HG02938 (cell line): Measurements from ENCODE around the gene POLR3G.
A peak's percentile ranks its signal among the peaks of the same experiment; 100 is the strongest.

Experiments
- ATAC-seq: cut with Tn5 transposase; IDR thresholded peaks from one replicate; pipeline ENCODE4 v1.9.1; 2021; ENCODE audit warnings: mild to moderate bottlenecking, moderate library complexity; ENCODE audit not compliant: unreplicated experiment

The POLR3G gene

GRCh38 chr5:90495146-90495545 is 20.5 kb downstream of the POLR3G start:
- no peak for ATAC-seq

GRCh38 chr5:90503596-90503995 is 28.9 kb downstream of the POLR3G start:
- ATAC-seq: no peak

GRCh38 chr5:90504743-90505142 is 30.1 kb downstream of the POLR3G start:
- no peak for ATAC-seq

- no peak for ATAC-seq
Measured at GRCh38 chr5:90506221-90506620, 31.6 kb downstream of the POLR3G start.

- no peak for ATAC-seq
Measured at GRCh38 chr5:90510438-90510837, 35.8 kb downstream of the POLR3G start.

- no peak for ATAC-seq
Measured at GRCh38 chr5:90514520-90514919, 39.9 kb downstream of the POLR3G start.

- ATAC-seq: no peak
Measured at GRCh38 chr5:90518661-90519060, 44.0 kb downstream of the POLR3G start.

GRCh38 chr5:90519081-90519480 is 44.4 kb downstream of the POLR3G start:
- no peak for ATAC-seq

- ATAC-seq: no peak
Measured at GRCh38 chr5:90528601-90529193, 54.0 kb downstream of the POLR3G start.

- ATAC-seq: peak; percentile 84
Measured at GRCh38 chr5:90529194-90529938, 54.7 kb downstream of the POLR3G start, which contains the start of gene LYSMD3. Gene LYSMD3 (minus strand): TSS chr5:90529584. CDS start chr5:90525289, 4,295 bp downstream.

- ATAC-seq: peak; percentile 60
Measured at GRCh38 chr5:90529939-90530677, 55.4 kb downstream of the POLR3G start.

- ATAC-seq: no peak
Measured at GRCh38 chr5:90530736-90531487, 56.2 kb downstream of the POLR3G start.

- ATAC-seq: no peak
Measured at GRCh38 chr5:90533794-90534193, 59.1 kb downstream of the POLR3G start.

GRCh38 chr5:90534922-90535321 is 60.3 kb downstream of the POLR3G start:
- ATAC-seq: no peak

- no peak for ATAC-seq
Measured at GRCh38 chr5:90542827-90543519, 68.3 kb downstream of the POLR3G start.

GRCh38 chr5:90545511-90545910 is 70.8 kb downstream of the POLR3G start:
- no peak for ATAC-seq

GRCh38 chr5:90546216-90546837 is 71.7 kb downstream of the POLR3G start:
- ATAC-seq: no peak

GRCh38 chr5:90547072-90547536 is 72.4 kb downstream of the POLR3G start:
- ATAC-seq: no peak

GRCh38 chr5:90548069-90548593 is 73.5 kb downstream of the POLR3G start:
- no peak for ATAC-seq

GRCh38 chr5:90549223-90549622 is 74.6 kb downstream of the POLR3G start:
- ATAC-seq: no peak
